ENCODE measurements around the gene SNF8.
A peak's percentile ranks its signal among the peaks of the same experiment; 100 is the strongest.

The SNF8 gene

GRCh38 chr17:48928876-48929811 lies 15.5 kb downstream of the SNF8 start:
- DNase-seq: no peak

GRCh38 chr17:48927978-48928745 lies 16.5 kb downstream of the SNF8 start:
- no peak for DNase-seq

- DNase-seq: no peak
These were observed 18.7 kb downstream of the SNF8 start for GRCh38 chr17:48925991-48926342.

GRCh38 chr17:48925251-48925990 lies 19.2 kb downstream of the SNF8 start:
- no peak for DNase-seq

GRCh38 chr17:48915459-48916282 lies 29.0 kb downstream of the SNF8 start:
- peak; percentile 60 to 76 for DNase-seq

- DNase-seq: no peak
These were observed 32.2 kb downstream of the SNF8 start for GRCh38 chr17:48912476-48912875.

GRCh38 chr17:48910370-48910769 lies 34.3 kb downstream of the SNF8 start:
- DNase-seq: no peak

GRCh38 chr17:48909783-48910182 lies 34.9 kb downstream of the SNF8 start:
- DNase-seq: no peak

GRCh38 chr17:48908853-48909394 lies 35.7 kb downstream of the SNF8 start:
- DNase-seq: peak; percentile 89 to 92

- DNase-seq: peak; percentile 94
These were observed 36.4 kb downstream of the SNF8 start, which contains the start of gene UBE2Z for GRCh38 chr17:48908047-48908843. TSS of gene UBE2Z (plus strand) at chr17:48908407. CDS start at chr17:48908504, 97 bp downstream.

- DNase-seq: no peak
These were observed 37.0 kb downstream of the SNF8 start for GRCh38 chr17:48907713-48908046.

GRCh38 chr17:48905987-48906515 lies 38.6 kb downstream of the SNF8 start:
- no peak for DNase-seq

- no peak for DNase-seq
These were observed 40.2 kb downstream of the SNF8 start for GRCh38 chr17:48904428-48904827.

- no peak for DNase-seq
These were observed 41.2 kb downstream of the SNF8 start for GRCh38 chr17:48903401-48903800.

- DNase-seq: no peak
These were observed 43.4 kb downstream of the SNF8 start for GRCh38 chr17:48901241-48901640.

GRCh38 chr17:48894886-48895285 lies 49.8 kb downstream of the SNF8 start:
- no peak for DNase-seq

- no peak for DNase-seq
These were observed 50.8 kb downstream of the SNF8 start for GRCh38 chr17:48893646-48894508.

GRCh38 chr17:48892940-48893645 lies 51.5 kb downstream of the SNF8 start:
- no peak for DNase-seq

GRCh38 chr17:48890086-48890485 lies 54.6 kb downstream of the SNF8 start:
- no peak for DNase-seq

Measured in CD4-positive, alpha-beta T cell treated with Interleukin-4 for 1 hour (primary cell).